K562 (cell line): Measurements from ENCODE around the gene BMS1. TPM values are rescaled to one million over a fixed set of nuclear protein-coding genes. Genes with fewer than 3 reads are reported as not detected.

Source experiments
- ATAC-seq: fragments of 200-7000 bp; cut with Tn5 transposase; 3 replicates; pipeline ENCODE4 v1.9.1; 2020; ENCODE audit warnings: moderate library complexity
- BruUV-seq: library from RNA; stranded (reverse); fragments of 400-500 nt; replicated peaks from 2 replicates; lab custom pipeline; 2021; lab: Mats Ljungman, UMichigan
- CTCF ChIA-PET: fragments of 300-600 bp; formaldehyde crosslinking; extraction: SDS; loops from one replicate; lab custom pipeline; 2021; ENCODE audit warnings: low intra/inter-chr PET ratio; lab: Yijun Ruan, JAX
- POLR2A ChIA-PET: fragments of 300-600, 350-650 bp; sonication (Branson Sonifier 250); formaldehyde crosslinking; extraction: SDS; loops from one replicate; lab custom pipeline; 2021; ENCODE audit warnings: antibody characterized with exemption, inconsistent platforms; lab: Yijun Ruan, JAX
- DNase-seq, 4 experiments: peaks; one replicate each; pipeline versions ENCODE4 v3.0.0 to v3.0.0-alpha.2; 2011 to 2018; ENCODE audit warnings: low spot score in 3 of 4, mixed read lengths in 3 of 4; ENCODE audit errors: extremely low read depth in 1 of 4
- FAIRE-seq: peaks from 2 replicates; lab custom pipeline; 2011; peaks lifted over from hg19 to GRCh38; lab: Jason Lieb, UNC
- H2AFZ ChIP-seq: 2 replicates; pipeline ENCODE4 v1.6.0; 2011; ENCODE audit warnings: low read depth, low read length, control low read depth, inconsistent platforms
- H3K27ac ChIP-seq: fragments of 200-600 bp; 3 replicates; pipeline ENCODE4 v1.8.0; 2011; ENCODE audit warnings: low read depth, mild to moderate bottlenecking, control low read depth, inconsistent platforms, low read length, moderate library complexity, mixed read lengths; ENCODE audit errors: extremely low read depth
- H3K27me3 ChIP-seq, 2 experiments: fragments of 300-600 bp in 1 of 2; 2 replicates in 1 of 2; 3 replicates in 1 of 2; pipeline versions ENCODE4 v1.6.0 to v1.8.0; 2011; ENCODE audit warnings: inconsistent platforms in 2 of 2, low read length in 2 of 2, mild to moderate bottlenecking in 1 of 2, mixed read lengths in 1 of 2, moderate library complexity in 1 of 2; ENCODE audit not compliant: control insufficient read depth in 2 of 2, insufficient read depth in 2 of 2
- H3K36me3 ChIP-seq: fragments of 300-600 bp; 3 replicates; pipeline ENCODE4 v1.8.0; 2011; ENCODE audit warnings: mild to moderate bottlenecking, low read length, inconsistent platforms; ENCODE audit not compliant: control insufficient read depth, insufficient read depth
- H3K4me1 ChIP-seq, 2 experiments: fragments of 200-600 bp in 1 of 2; replicated peaks in 1 of 2; 2 replicates in 1 of 2; 3 replicates in 1 of 2; pipeline versions ENCODE4 v1.5.1 to v1.8.0; 2011; ENCODE audit warnings: inconsistent platforms in 2 of 2, low read length in 2 of 2, mild to moderate bottlenecking in 1 of 2, mixed read lengths in 1 of 2, moderate library complexity in 1 of 2; ENCODE audit not compliant: control insufficient read depth in 2 of 2, insufficient read depth in 2 of 2
- H3K4me2 ChIP-seq: 2 replicates; pipeline ENCODE4 v1.6.1; 2011; ENCODE audit warnings: low read length, control low read depth, inconsistent platforms, mixed read lengths; ENCODE audit not compliant: insufficient read depth
- H3K4me3 ChIP-seq: fragments of 200-600 bp; sonication (generic), shearing (Covaris generic); 2 replicates; pipeline ENCODE4 v1.5.1; 2016; ENCODE audit warnings: control low read depth, inconsistent platforms
- H3K79me2 ChIP-seq: fragments of 200-600 bp; 3 replicates; pipeline ENCODE4 v1.8.0; 2011; ENCODE audit warnings: low read length, inconsistent platforms; ENCODE audit not compliant: control insufficient read depth, insufficient read depth
- H3K9ac ChIP-seq, 2 experiments: 2 replicates each; pipeline versions ENCODE4 v1.6.0 to v1.6.1; 2011; ENCODE audit warnings: low read depth in 2 of 2, low read length in 2 of 2, control low read depth in 1 of 2, inconsistent platforms in 1 of 2, mild to moderate bottlenecking in 1 of 2, mixed read lengths in 1 of 2; ENCODE audit not compliant: insufficient read depth in 1 of 2
- H3K9me1 ChIP-seq: one replicate; pipeline ENCODE4 v1.6.0; 2011; ENCODE audit warnings: inconsistent platforms, mild to moderate bottlenecking, low read length, moderate library complexity; ENCODE audit not compliant: control insufficient read depth, insufficient read depth
- H3K9me3 ChIP-seq: replicated peaks from 2 replicates; pipeline ENCODE4 v1.5.1; 2011; ENCODE audit warnings: low read depth, low read length, inconsistent platforms; ENCODE audit not compliant: control insufficient read depth, insufficient read depth
- H4K20me1 ChIP-seq: replicated peaks from 2 replicates; pipeline ENCODE4 v1.6.1; 2011; ENCODE audit warnings: low read length, inconsistent platforms, mixed read lengths; ENCODE audit not compliant: control insufficient read depth, insufficient read depth
- CHD1 ChIP-seq: fragments of 200-600 bp; sonication (generic); IDR thresholded peaks from one replicate; pipeline ENCODE4 v1.6.1; 2012; ENCODE audit warnings: mild to moderate bottlenecking, moderate library complexity, low read length, inconsistent platforms
- DLX4 ChIP-seq: fragments of 250-450 bp; sonication (Bioruptor Pico); IDR thresholded peaks from 2 replicates; pipeline ENCODE4 v1.6.1; 2021; ENCODE audit warnings: mild to moderate bottlenecking
- DNMT1 ChIP-seq: fragments of 450-650 bp; IDR thresholded peaks from 2 replicates; pipeline ENCODE4 v1.6.1; 2016; ENCODE audit warnings: antibody characterized with exemption, mild to moderate bottlenecking
- ESRRA ChIP-seq: fragments of 450-650 bp; IDR thresholded peaks from 2 replicates; pipeline ENCODE4 v1.6.1; 2014; ENCODE audit warnings: low read depth, mild to moderate bottlenecking, moderate library complexity, borderline replicate concordance
- ETV1 ChIP-seq: fragments of 450-650 bp; conservative IDR thresholded peaks from 2 replicates; pipeline ENCODE4 v1.6.1; 2016; ENCODE audit warnings: missing genetic modification characterization, control low read depth, low read depth, missing compliant biosample characterization
- GATA2 ChIP-seq: sonication (generic); formaldehyde crosslinking; IDR thresholded peaks from 2 replicates; pipeline ENCODE4 v1.4.0; 2020; ENCODE audit warnings: mild to moderate bottlenecking, missing genetic modification reagents
- HNRNPUL1 ChIP-seq: fragments of 200-400 bp; formaldehyde crosslinking; IDR thresholded peaks from 2 replicates; pipeline ENCODE4 v1.6.1; 2017; ENCODE audit warnings: low read length
- MLX ChIP-seq, 2 experiments: fragments of 450-650 bp in 1 of 2; sonication (generic) in 1 of 2; formaldehyde crosslinking; conservative IDR thresholded peaks; 2 replicates each; pipeline versions ENCODE4 v1.4.0 to v1.8.1; 2020 to 2022; ENCODE audit warnings: mild to moderate bottlenecking in 1 of 2, missing genetic modification reagents in 1 of 2
- NFE2L1 ChIP-seq: fragments of 450-650 bp; IDR thresholded peaks from 2 replicates; pipeline ENCODE4 v1.6.1; 2016; ENCODE audit warnings: missing genetic modification characterization, low read depth, mild to moderate bottlenecking, missing compliant biosample characterization, moderate library complexity, borderline replicate concordance
- PHF20 ChIP-seq: fragments of 450-650 bp; IDR thresholded peaks from 2 replicates; pipeline ENCODE4 v1.6.1; 2018; ENCODE audit not compliant: partially characterized antibody
- POLR2B ChIP-seq: fragments of 450-650 bp; IDR thresholded peaks from 2 replicates; pipeline ENCODE4 v1.6.1; 2018; ENCODE audit warnings: low read depth; ENCODE audit not compliant: partially characterized antibody
- POLR3A ChIP-seq: IDR thresholded peaks from 2 replicates; pipeline ENCODE4 v1.6.1; 2011; ENCODE audit warnings: borderline replicate concordance, mild to moderate bottlenecking, moderate library complexity; ENCODE audit not compliant: insufficient read length, insufficient read depth; ENCODE audit errors: extremely low read depth
- SNAPC5 ChIP-seq: fragments of 250-450 bp; sonication (Bioruptor Pico); IDR thresholded peaks from 2 replicates; pipeline ENCODE4 v1.8.0; 2021; ENCODE audit warnings: moderate library complexity, mild to moderate bottlenecking, inconsistent platforms
- SRSF3 ChIP-seq: fragments of 200-400 bp; formaldehyde crosslinking; IDR thresholded peaks from 2 replicates; pipeline ENCODE4 v1.6.1; 2016; ENCODE audit warnings: mild to moderate bottlenecking, low read length, moderate library complexity; ENCODE audit not compliant: insufficient read depth
- TSC22D4 ChIP-seq: fragments of 450-650 bp; IDR thresholded peaks from 2 replicates; pipeline ENCODE4 v1.6.1; 2016; ENCODE audit warnings: missing genetic modification characterization, missing biosample characterization, control low read depth
- ZBTB17 ChIP-seq: fragments of 450-650 bp; formaldehyde crosslinking; IDR thresholded peaks from 2 replicates; pipeline ENCODE4 v1.4.0; 2020; ENCODE audit warnings: mild to moderate bottlenecking
- WGBS: fragments of 100-300 bp; shearing (Covaris generic); methylation state at CpG from one replicate; pipeline ENCODE4 v1.1.6; 2016; ENCODE audit warnings: low coverage, mixed read lengths; ENCODE audit not compliant: insufficient coverage; ENCODE audit errors: missing lambda C conversion rate; 5-methylcytosine and 5-hydroxymethylcytosine counted together
- in situ Hi-C: fragments of 300-500 bp; cut with MboI; formaldehyde crosslinking; loops from 4 replicates; pipeline ENCODE4 v1.15.0; 2018; ENCODE audit warnings: inconsistent platforms, mixed read lengths
- intact Hi-C: fragments of 100-400 bp; cut with micrococcal nuclease; formaldehyde crosslinking; loops from 2 replicates; pipeline ENCODE4 v1.14.2; 2022
- polyA plus RNA-seq, 8 experiments: library from polyadenylated mRNA; depleted of rRNA in 4 of 8; stranded (reverse) in 5 of 8; unstranded in 3 of 8; fragments of >200 nt; fragmentation: Nextera tagmentation in 2 of 8; fragmentation: Illumina TruSeq in 1 of 8; extraction: Ambion mirVana in 2 of 8; extraction: Trizol in 1 of 8; gene quantifications; 2 replicates each; pipeline versions ENCODE4 v1.2.1 to v1.2.3, GENCODE V29; 2011 to 2014; ENCODE audit warnings: inconsistent platforms in 1 of 8, missing spikeins in 1 of 8
- total RNA-seq, 7 experiments: library from RNA; depleted of rRNA in 6 of 7; stranded (reverse); fragments of >200 nt in 6 of 7; fragmentation: Illumina TruSeq in 2 of 7; extraction: Trizol in 2 of 7; gene quantifications; 2 replicates each; pipeline versions ENCODE4 v1.2.1 to v1.2.3, GENCODE V29; 2011 to 2021; ENCODE audit warnings: low replicate concordance in 1 of 7
- TF ChIP-seq, protein P1 (sequence below): fragments of 250-450 bp; sonication (Bioruptor Pico); IDR thresholded peaks from 2 replicates; pipeline ENCODE4 v1.8.0; 2022; ENCODE audit warnings: inconsistent platforms

BMS1 gene
- total and polyA plus RNA-seq, 9 of the 15 experiments (the other 6 are each of a cell fraction or from before 2014, with no cell fraction given), result 11.1 to 46.9 (median 32.7) TPM

DNA sequence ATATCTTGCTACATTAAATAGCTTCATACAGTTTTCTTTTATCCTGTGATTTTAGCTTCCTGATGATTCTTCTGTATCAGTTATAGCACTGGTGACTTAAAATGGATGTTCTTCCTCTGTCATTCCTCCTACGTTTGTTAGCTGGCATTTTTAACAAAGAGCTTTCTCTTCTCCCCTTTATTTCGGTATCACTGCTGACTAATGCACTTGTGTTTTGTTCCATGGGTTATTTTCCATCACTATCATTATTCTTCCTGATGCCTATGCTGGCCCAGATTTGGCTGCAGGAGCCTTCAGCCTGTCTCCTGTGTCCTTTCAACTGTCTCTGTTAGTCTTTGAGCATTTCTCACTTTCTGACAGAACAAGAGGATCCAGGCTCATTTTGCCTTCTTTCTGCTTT is 13.1 kb downstream of the BMS1 start:
- no TSS peak for BruUV-seq
- POLR2A ChIA-PET, result interaction anchor here (3.5 kb wide), 1 partner anchor 12 kb away, joined by 16 read pairs; the partner anchor contains the start of gene BMS1

GRCh38 chr10:42801135-42801534 is 18.5 kb downstream of the BMS1 start:
- DNase-seq (no peak), FAIRE-seq (no peak), ATAC-seq (no peak)
- intact Hi-C loops (no loop called here), in situ Hi-C loops (no loop called here)
- Histone ChIP-seq H2AFZ (no peak overlapping the region), H3K4me2 (no peak overlapping the region), H3K27ac (no peak overlapping the region), H3K36me3 (peaks cover 93% of the 10 kb centered on the region), H3K9me3 (no peaks in the 10 kb centered on the region), H3K4me3 (no peak overlapping the region), H3K79me2 (no peaks in the 10 kb centered on the region), H4K20me1 (no peaks in the 10 kb centered on the region), H3K4me1 (no peaks in the 10 kb centered on the region), H3K9ac (no peak overlapping the region), H3K9me1 (no peaks in the 10 kb centered on the region), H3K27me3 (no peaks in the 10 kb centered on the region)
- ChIA-PET CTCF (no interaction called here), POLR2A (interaction anchor here (1.5 kb wide), 1 partner anchor 18 kb away, joined by 3 read pairs; no protein-coding TSS in a partner anchor)
- BruUV-seq, result no TSS peak
- TF ChIP-seq SNAPC5 (CRISPR knock-in tag) (no peak), TSC22D4 (no peak), ETV1 (tag) (no peak), CHD1 (no peak), ESRRA (no peak), DLX4 (no peak), DNMT1 (no peak)
- TF ChIP-seq, protein P1, sequence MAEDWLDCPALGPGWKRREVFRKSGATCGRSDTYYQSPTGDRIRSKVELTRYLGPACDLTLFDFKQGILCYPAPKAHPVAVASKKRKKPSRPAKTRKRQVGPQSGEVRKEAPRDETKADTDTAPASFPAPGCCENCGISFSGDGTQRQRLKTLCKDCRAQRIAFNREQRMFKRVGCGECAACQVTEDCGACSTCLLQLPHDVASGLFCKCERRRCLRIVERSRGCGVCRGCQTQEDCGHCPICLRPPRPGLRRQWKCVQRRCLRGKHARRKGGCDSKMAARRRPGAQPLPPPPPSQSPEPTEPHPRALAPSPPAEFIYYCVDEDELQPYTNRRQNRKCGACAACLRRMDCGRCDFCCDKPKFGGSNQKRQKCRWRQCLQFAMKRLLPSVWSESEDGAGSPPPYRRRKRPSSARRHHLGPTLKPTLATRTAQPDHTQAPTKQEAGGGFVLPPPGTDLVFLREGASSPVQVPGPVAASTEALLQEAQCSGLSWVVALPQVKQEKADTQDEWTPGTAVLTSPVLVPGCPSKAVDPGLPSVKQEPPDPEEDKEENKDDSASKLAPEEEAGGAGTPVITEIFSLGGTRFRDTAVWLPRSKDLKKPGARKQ (CRISPR knock-in tag), result no peak

More for the DNA sequence above, 13.1 kb downstream of the BMS1 start:
- Histone ChIP-seq H3K36me3 (peaks cover 94% of the 10 kb centered on the region), H3K79me2 (peaks cover 3% of the 10 kb centered on the region; the same call in 1 of the 3 replicates), H3K4me1 (no peaks in the 10 kb centered on the region), H3K9me1 (no peaks in the 10 kb centered on the region), H3K27me3 (no peaks in the 10 kb centered on the region), H3K9ac (no peak overlapping the region), H3K9me3 (no peaks in the 10 kb centered on the region), H3K4me2 (no peak overlapping the region), H3K27ac (no peak overlapping the region), H4K20me1 (no peaks in the 10 kb centered on the region), H3K4me3 (no peak overlapping the region), H2AFZ (no peak overlapping the region)
- CTCF ChIA-PET, result no interaction called here
- no peak for TF ChIP-seq POLR3A
- TF ChIP-seq ZBTB17 (CRISPR knock-in tag), result no peak
- no peak for TF ChIP-seq GATA2
- no peak for TF ChIP-seq NFE2L1 (tag)
- TF ChIP-seq PHF20, result no peak
- no peak for TF ChIP-seq MLX (CRISPR knock-in tag; conservative IDR thresholded peaks at IDR 0.05)
- no peak for TF ChIP-seq POLR2B
- TF ChIP-seq HNRNPUL1, result no peak
- TF ChIP-seq SRSF3, result no peak
- no peak for ATAC-seq
- in situ Hi-C loops, result no loop called here
- no peak for FAIRE-seq
- no peak for DNase-seq
- 97% methylated on average over 2 of the region's 2 CpGs for WGBS
- intact Hi-C loops, result no loop called here
